Neural cell (in vitro differentiated cells): ENCODE data around the gene CD52. TPM values are rescaled to one million over a fixed set of nuclear protein-coding genes. Genes with fewer than 3 reads are reported as not detected.

Experiments used
- H2AFZ ChIP-seq: fragments of 200-600, 300-800 bp; sonication (generic), shearing (Covaris generic); 2 replicates; pipeline ENCODE4 v1.6.0; 2014; ENCODE audit warnings: low read depth, mild to moderate bottlenecking, antibody characterized with exemption, low read length, moderate library complexity
- H3F3A ChIP-seq: fragments of 200-600 bp; shearing (Covaris generic); 2 replicates; pipeline ENCODE4 v1.6.1; 2016; ENCODE audit warnings: mild to moderate bottlenecking, moderate library complexity, mixed read lengths, antibody characterized with exemption, low read length; ENCODE audit not compliant: insufficient read depth, poor library complexity, severe bottlenecking
- H3K27ac ChIP-seq: fragments of 200-600, 300-800 bp; sonication (generic), shearing (Covaris generic); 2 replicates; pipeline ENCODE4 v1.5.1; 2014; ENCODE audit warnings: mild to moderate bottlenecking, low read length, moderate library complexity
- H3K27me3 ChIP-seq: fragments of 300-800, 200-600 bp; sonication (generic), shearing (Covaris generic); 2 replicates; pipeline ENCODE4 v1.6.0; 2014; ENCODE audit warnings: mild to moderate bottlenecking, low read depth, low read length, moderate library complexity; ENCODE audit not compliant: insufficient read depth
- H3K36me3 ChIP-seq: fragments of 300-800, 200-600 bp; sonication (generic), shearing (Covaris generic); 2 replicates; pipeline ENCODE4 v1.5.1; 2014; ENCODE audit warnings: mild to moderate bottlenecking, antibody characterized with exemption, low read length, moderate library complexity; ENCODE audit not compliant: insufficient read depth
- H3K4me2 ChIP-seq: fragments of 300-800, 200-600 bp; sonication (generic), shearing (Covaris generic); 2 replicates; pipeline ENCODE4 v1.6.0; 2014; ENCODE audit warnings: mild to moderate bottlenecking, low read length
- H3K4me3 ChIP-seq: fragments of 300-800, 200-600 bp; sonication (generic), shearing (Covaris generic); 2 replicates; pipeline ENCODE4 v1.5.1; 2014; ENCODE audit warnings: mild to moderate bottlenecking, low read length, moderate library complexity
- H3K79me2 ChIP-seq: fragments of 200-600 bp; shearing (Covaris generic); replicated peaks from 2 replicates; pipeline ENCODE4 v1.6.0; 2014; ENCODE audit warnings: mild to moderate bottlenecking, low read length, moderate library complexity; ENCODE audit not compliant: insufficient read depth
- H3K9ac ChIP-seq: fragments of 300-800, 200-600 bp; sonication (generic), shearing (Covaris generic); 2 replicates; pipeline ENCODE4 v1.6.1; 2016; ENCODE audit warnings: mild to moderate bottlenecking, low read length, mixed read lengths
- H3K9me2 ChIP-seq: fragments of 200-600 bp; shearing (Covaris generic); 2 replicates; pipeline ENCODE4 v1.6.1; 2016; ENCODE audit warnings: mild to moderate bottlenecking, low read length, mixed read lengths; ENCODE audit not compliant: insufficient read depth
- H3K9me3 ChIP-seq: fragments of 200-600, 300-800 bp; sonication (generic), shearing (Covaris generic); 2 replicates; pipeline ENCODE4 v1.6.1; 2016; ENCODE audit warnings: mild to moderate bottlenecking, mixed run types, low read length, moderate library complexity, mixed read lengths
- H4K20me1 ChIP-seq: fragments of 200-600 bp; shearing (Covaris generic); 2 replicates; pipeline ENCODE4 v1.6.1; 2016; ENCODE audit warnings: mild to moderate bottlenecking, mixed run types; ENCODE audit not compliant: insufficient read depth
- CTCF ChIP-seq: fragments of 450-650 bp; IDR thresholded peaks from 2 replicates; pipeline ENCODE4 v1.5.1; 2014; ENCODE audit warnings: antibody characterized with exemption, mild to moderate bottlenecking, moderate library complexity; ENCODE audit not compliant: poor library complexity, severe bottlenecking
- EZH2 ChIP-seq: fragments of 200-600, 300-800 bp; shearing (Covaris generic), sonication (generic); IDR thresholded peaks from 2 replicates; pipeline ENCODE4 v1.6.1; 2014; ENCODE audit warnings: antibody characterized with exemption, low read length, borderline replicate concordance, mild to moderate bottlenecking; ENCODE audit not compliant: insufficient read depth, poor library complexity, severe bottlenecking
- MXI1 ChIP-seq: fragments of 450-650 bp; conservative IDR thresholded peaks from 2 replicates; pipeline ENCODE4 v1.6.1; 2014; ENCODE audit warnings: antibody characterized with exemption, mild to moderate bottlenecking; ENCODE audit not compliant: poor library complexity, severe bottlenecking
- POLR2AphosphoS5 ChIP-seq: IDR thresholded peaks from 2 replicates; pipeline ENCODE4 v1.6.1; 2012
- RAD21 ChIP-seq: fragments of 450-650 bp; conservative IDR thresholded peaks from 2 replicates; pipeline ENCODE4 v1.6.1; 2014; ENCODE audit warnings: antibody characterized with exemption, mild to moderate bottlenecking, moderate library complexity
- REST ChIP-seq: IDR thresholded peaks from 2 replicates; pipeline ENCODE4 v1.6.1; 2012; ENCODE audit warnings: borderline replicate concordance
- SMC3 ChIP-seq: fragments of 450-650 bp; conservative IDR thresholded peaks from 2 replicates; pipeline ENCODE4 v1.6.1; 2014; ENCODE audit warnings: antibody characterized with exemption, mild to moderate bottlenecking, moderate library complexity; ENCODE audit not compliant: poor library complexity
- polyA plus RNA-seq: library from polyadenylated mRNA; depleted of rRNA; stranded (reverse); fragments of >200 nt; gene quantifications from 2 replicates; pipeline ENCODE4 v1.2.3, GENCODE V29; 2014

Gene CD52
- polyA plus RNA-seq, 1 donor from 2014 or later: not detected

GRCh38 chr1:26284597-26285347 lies 33.0 kb upstream of the CD52 start:
- no peaks in the 10 kb centered on the region for H3K9me3 ChIP-seq
- H3K79me2 ChIP-seq: no peaks in the 10 kb centered on the region
- no peak overlapping the region for H3K27ac ChIP-seq
- H2AFZ ChIP-seq: no peak overlapping the region
- no peaks in the 10 kb centered on the region for H3K9me2 ChIP-seq
- H3K4me3 ChIP-seq: no peak overlapping the region
- no peak overlapping the region for H3K4me2 ChIP-seq
- H4K20me1 ChIP-seq: no peaks in the 10 kb centered on the region
- H3K9ac ChIP-seq: no peak overlapping the region
- TF ChIP-seq SMC3: peak; percentile 30
- peak; percentile 54 for TF ChIP-seq CTCF
- no peak for TF ChIP-seq MXI1
- no peaks in the 10 kb centered on the region for H3K36me3 ChIP-seq
- H3K27me3 ChIP-seq: no peaks in the 10 kb centered on the region
- H3F3A ChIP-seq: no peaks in the 10 kb centered on the region

- no peaks in the 10 kb centered on the region for H4K20me1 ChIP-seq
- H3K9me2 ChIP-seq: no peaks in the 10 kb centered on the region
- no peak overlapping the region for H3K27ac ChIP-seq
- no peaks in the 10 kb centered on the region for H3K79me2 ChIP-seq
- no peaks in the 10 kb centered on the region for H3K27me3 ChIP-seq
- TF ChIP-seq SMC3: peak; percentile 2
- TF ChIP-seq POLR2AphosphoS5: no peak
- no peak for TF ChIP-seq EZH2
- no peak for TF ChIP-seq REST
- TF ChIP-seq CTCF: no peak
- TF ChIP-seq RAD21: no peak
- no peaks in the 10 kb centered on the region for H3F3A ChIP-seq
- H3K4me3 ChIP-seq: no peak overlapping the region
- no peak overlapping the region for H3K4me2 ChIP-seq
- H3K36me3 ChIP-seq: no peaks in the 10 kb centered on the region
- no peak overlapping the region for H2AFZ ChIP-seq
- H3K9me3 ChIP-seq: no peaks in the 10 kb centered on the region
- H3K9ac ChIP-seq: no peak overlapping the region
Measured at GRCh38 chr1:26285366-26286063, 32.2 kb upstream of the CD52 start.
